ENCODE measurements around the gene TMC3. TPM values are rescaled to one million over a fixed set of nuclear protein-coding genes. Genes with fewer than 3 reads are reported as not detected.

TMC3 gene
- total RNA-seq, 1 experiment from 2014 or later = not detected

- H3K4me3 Mint-ChIP-seq (ENCODE audit: low read depth, unreplicated experiment) = no peak overlapping the region
- no peaks in the 10 kb centered on the region for H3K36me3 Mint-ChIP-seq (ENCODE audit: insufficient read depth, unreplicated experiment)
- H3K4me1 Mint-ChIP-seq (ENCODE audit: low read depth, unreplicated experiment) = no peaks in the 10 kb centered on the region
- peaks cover 51% of the 10 kb centered on the region for H3K27me3 Mint-ChIP-seq (ENCODE audit: unreplicated experiment)
- no peak overlapping the region for H3K27ac Mint-ChIP-seq (ENCODE audit: unreplicated experiment)
- DNase-seq = no peak
- CTCF ChIA-PET = no interaction called here
- no TSS peak for BruUV-seq (replicated peaks)
- intact Hi-C loops (cut with micrococcal nuclease; ENCODE audit: unreplicated experiment) = loop anchor here (1.0 kb wide), 1 partner anchor 60 kb away; no protein-coding TSS in a partner anchor
- no peak for TF ChIP-seq CTCF (IDR thresholded peaks at IDR 0.05; ENCODE audit: unreplicated experiment)
- no peaks in the 10 kb centered on the region for H3K9me3 Mint-ChIP-seq (ENCODE audit: low read depth, unreplicated experiment)
These were observed 38.4 kb downstream of the TMC3 start for GRCh38 chr15:81335631-81336030.

DNA sequence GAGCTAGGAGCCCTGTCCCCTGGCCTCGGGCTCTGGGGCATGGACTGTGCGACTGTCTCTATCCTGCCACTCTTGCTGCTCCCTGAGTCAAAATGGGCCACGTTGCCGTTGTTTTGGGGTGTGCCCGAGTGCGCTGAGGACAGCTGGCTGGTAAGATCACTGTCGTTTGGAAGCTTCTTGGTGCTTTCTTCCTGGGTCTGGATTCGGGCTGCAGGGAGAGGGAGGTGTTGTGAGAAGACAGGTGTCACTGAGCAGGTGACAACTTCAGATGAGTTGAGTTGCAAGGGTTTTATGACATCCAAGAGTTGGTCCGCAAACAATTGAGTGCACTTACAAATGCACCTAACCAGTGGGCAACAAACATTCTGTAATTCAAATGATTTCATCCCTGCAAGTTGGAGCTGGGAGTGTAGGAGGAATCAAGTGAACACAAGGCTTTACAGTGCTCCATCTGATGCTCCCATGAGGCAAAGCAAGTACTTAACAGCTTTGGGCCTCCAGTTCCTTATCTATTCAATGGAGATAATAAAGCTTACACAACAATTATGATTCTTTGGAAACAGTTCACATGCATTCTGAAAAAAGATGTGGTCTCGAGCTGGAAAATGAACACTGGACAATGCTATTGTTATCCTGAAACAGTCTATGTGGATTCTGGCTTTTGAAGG, 39.1 kb downstream of the TMC3 start:
- intact Hi-C loops (cut with micrococcal nuclease; ENCODE audit: unreplicated experiment) = no loop called here
- H3K4me1 Mint-ChIP-seq (ENCODE audit: low read depth, unreplicated experiment) = no peaks in the 10 kb centered on the region
- no TSS peak for BruUV-seq (replicated peaks)
- no peaks in the 10 kb centered on the region for H3K36me3 Mint-ChIP-seq (ENCODE audit: insufficient read depth, unreplicated experiment)
- TF ChIP-seq CTCF (IDR thresholded peaks at IDR 0.05; ENCODE audit: unreplicated experiment) = no peak
- no peak for DNase-seq
- H3K4me3 Mint-ChIP-seq (ENCODE audit: low read depth, unreplicated experiment) = no peak overlapping the region
- H3K9me3 Mint-ChIP-seq (ENCODE audit: low read depth, unreplicated experiment) = no peaks in the 10 kb centered on the region
- H3K27ac Mint-ChIP-seq (ENCODE audit: unreplicated experiment) = no peak overlapping the region
- CTCF ChIA-PET = interaction anchor here (0.6 kb wide), 1 partner anchor 68 kb away, joined by 3 read pairs; no protein-coding TSS in a partner anchor
- peaks cover 44% of the 10 kb centered on the region for H3K27me3 Mint-ChIP-seq (ENCODE audit: unreplicated experiment)

DNA sequence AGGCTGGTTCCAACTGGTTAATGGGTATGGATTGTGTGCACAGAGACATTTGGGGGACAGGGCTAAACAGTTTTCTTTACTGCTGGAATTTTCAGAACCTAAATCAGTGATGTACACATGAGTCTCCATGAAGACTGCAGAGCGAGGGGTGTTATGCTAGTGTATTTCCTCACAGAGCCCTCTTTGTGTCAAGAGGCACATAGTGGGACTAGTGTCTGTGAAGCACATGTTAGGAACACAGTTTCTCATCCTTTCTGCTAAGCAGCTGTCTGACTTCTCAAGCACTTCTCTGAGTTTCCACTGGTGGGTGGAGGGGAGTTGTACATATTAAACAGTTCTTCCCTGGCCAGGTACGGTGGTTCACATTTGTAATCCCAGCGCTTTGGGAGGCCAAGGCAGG, 40.6 kb downstream of the TMC3 start:
- Mint-ChIP-seq H3K9me3 (ENCODE audit: low read depth, unreplicated experiment) (no peaks in the 10 kb centered on the region), H3K27me3 (ENCODE audit: unreplicated experiment) (peaks cover 28% of the 10 kb centered on the region), H3K4me3 (ENCODE audit: low read depth, unreplicated experiment) (no peak overlapping the region), H3K4me1 (ENCODE audit: low read depth, unreplicated experiment) (no peaks in the 10 kb centered on the region), H3K36me3 (ENCODE audit: insufficient read depth, unreplicated experiment) (no peaks in the 10 kb centered on the region), H3K27ac (ENCODE audit: unreplicated experiment) (no peak overlapping the region)
- no TSS peak for BruUV-seq (replicated peaks)
- intact Hi-C loops (cut with micrococcal nuclease; ENCODE audit: unreplicated experiment) = no loop called here
- CTCF ChIA-PET = interaction anchor here (0.7 kb wide), 2 partner anchors 24 to 888 kb away, joined by 3 read pairs; no protein-coding TSS in a partner anchor
- no peak for TF ChIP-seq CTCF (IDR thresholded peaks at IDR 0.05; ENCODE audit: unreplicated experiment)
- DNase-seq = no peak

DNA sequence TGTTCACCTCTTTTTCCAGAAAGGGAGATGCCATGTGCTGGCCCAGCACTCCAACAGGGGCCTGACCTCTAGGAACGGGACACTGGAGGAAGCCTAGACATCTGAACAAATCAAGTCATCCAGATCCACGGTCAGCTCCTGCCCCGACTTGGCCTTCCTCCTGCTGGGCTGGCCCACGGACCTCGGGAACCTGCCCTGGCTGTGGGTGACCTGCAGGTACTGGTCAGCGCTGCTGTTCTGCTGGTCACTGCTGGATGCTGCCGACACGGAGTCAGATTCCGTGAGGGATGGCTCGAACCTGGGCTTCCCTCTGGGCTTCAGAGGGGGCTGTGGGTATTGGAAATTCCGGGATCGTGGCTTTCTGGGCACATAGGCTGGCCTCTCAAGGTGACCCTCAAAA, 41.7 kb downstream of the TMC3 start:
- intact Hi-C loops (cut with micrococcal nuclease; ENCODE audit: unreplicated experiment) = no loop called here
- DNase-seq = no peak
- CTCF ChIA-PET = no interaction called here
- Mint-ChIP-seq H3K27ac (ENCODE audit: unreplicated experiment) (no peak overlapping the region), H3K4me3 (ENCODE audit: low read depth, unreplicated experiment) (no peak overlapping the region), H3K9me3 (ENCODE audit: low read depth, unreplicated experiment) (no peaks in the 10 kb centered on the region), H3K27me3 (ENCODE audit: unreplicated experiment) (peaks cover 18% of the 10 kb centered on the region), H3K36me3 (ENCODE audit: insufficient read depth, unreplicated experiment) (no peaks in the 10 kb centered on the region), H3K4me1 (ENCODE audit: low read depth, unreplicated experiment) (no peaks in the 10 kb centered on the region)
- BruUV-seq (replicated peaks) = no TSS peak
- no peak for TF ChIP-seq CTCF (IDR thresholded peaks at IDR 0.05; ENCODE audit: unreplicated experiment)

Data from Calu3 (cell line).